SW480 (cell line): Measurements from ENCODE around the gene ZNF81.
"Not testable (repeated sequence)": the region's sequence is repeated elsewhere in the genome, so short reads cannot be mapped to it uniquely, and the experiment has no call there.

Source experiments
- DNase-seq: peaks from one replicate; pipeline ENCODE4 v3.0.0-alpha.2; 2016; ENCODE audit warnings: low spot score

ZNF81 gene

GRCh38 chrX:47836164-47837072 lies at the start of gene ZNF81:
Gene ZNF81 (plus strand): TSS chrX:47836902. CDS start chrX:47846268, 9,366 bp downstream.
- peak; percentile 96 for DNase-seq

GRCh38 chrX:47796433-47796906 lies 40.2 kb upstream of the ZNF81 start:
- peak; percentile 2 for DNase-seq

DNA sequence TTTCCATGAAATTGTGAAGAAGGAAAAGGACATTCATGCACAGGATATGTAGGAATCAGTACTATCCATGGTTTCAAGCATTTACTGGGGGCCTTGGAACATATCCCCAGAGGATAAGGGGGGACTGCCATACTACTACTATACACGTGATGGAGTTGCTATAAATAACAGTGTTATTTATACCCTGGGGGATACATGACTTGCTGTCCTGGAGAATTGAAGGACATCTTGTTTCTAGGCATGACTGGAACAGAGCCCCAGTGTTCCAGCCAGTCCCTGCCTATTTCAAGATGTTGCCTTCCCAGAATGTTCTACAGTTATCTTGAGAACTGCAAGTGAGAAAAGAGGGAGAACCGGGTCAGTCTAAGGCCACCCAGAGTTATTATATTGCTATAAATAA lies 39.6 kb upstream of the ZNF81 start:
- DNase-seq, result no peak

DNA sequence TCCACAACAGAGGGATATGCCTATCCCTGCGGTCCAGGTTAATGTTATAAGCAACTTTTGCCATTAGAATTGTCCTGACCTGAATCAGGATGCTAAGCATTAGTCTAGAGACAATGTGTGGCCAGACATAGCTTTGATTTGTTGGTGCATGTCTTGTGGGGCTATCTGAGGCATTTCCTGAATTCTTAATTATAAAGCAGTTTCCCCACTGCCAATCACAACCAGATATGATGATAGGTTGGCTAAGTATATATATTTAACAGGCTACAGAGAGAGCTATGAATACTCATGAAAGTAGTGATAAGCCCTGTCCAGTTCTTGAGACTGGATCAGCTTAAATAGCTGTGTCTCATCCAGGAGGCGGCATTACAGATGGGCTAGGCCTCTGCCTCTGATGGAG lies 37.8 kb upstream of the ZNF81 start:
- no peak for DNase-seq

DNA sequence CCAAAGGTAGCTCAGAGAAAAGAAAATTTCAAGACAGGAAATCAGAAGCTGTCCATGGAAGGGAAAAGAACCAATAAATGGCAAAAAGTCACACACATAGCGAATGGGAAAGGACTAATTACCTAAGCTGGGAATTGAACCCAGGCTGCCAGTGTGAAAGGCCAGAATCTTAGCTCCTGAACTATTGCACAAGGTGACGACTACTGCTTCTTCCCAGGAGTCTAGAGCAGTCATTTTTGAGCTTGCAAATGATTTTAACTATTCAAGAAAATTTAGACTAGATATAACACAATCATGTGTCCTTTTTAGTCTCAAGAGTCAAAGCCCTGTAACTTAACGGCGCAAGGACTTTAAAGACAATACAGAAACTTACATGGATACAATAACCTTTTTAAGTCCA lies 34.1 kb upstream of the ZNF81 start:
- no peak for DNase-seq

- not testable (repeated sequence) for DNase-seq
Measured at GRCh38 chrX:47803103-47803502, 33.6 kb upstream of the ZNF81 start.

GRCh38 chrX:47804315-47804714 lies 32.4 kb upstream of the ZNF81 start:
- DNase-seq, result no peak

- not testable (repeated sequence) for DNase-seq
Measured at GRCh38 chrX:47805844-47806243, 30.9 kb upstream of the ZNF81 start.

- DNase-seq, result not testable (repeated sequence)
Measured at GRCh38 chrX:47806415-47807271, 30.1 kb upstream of the ZNF81 start.

DNA sequence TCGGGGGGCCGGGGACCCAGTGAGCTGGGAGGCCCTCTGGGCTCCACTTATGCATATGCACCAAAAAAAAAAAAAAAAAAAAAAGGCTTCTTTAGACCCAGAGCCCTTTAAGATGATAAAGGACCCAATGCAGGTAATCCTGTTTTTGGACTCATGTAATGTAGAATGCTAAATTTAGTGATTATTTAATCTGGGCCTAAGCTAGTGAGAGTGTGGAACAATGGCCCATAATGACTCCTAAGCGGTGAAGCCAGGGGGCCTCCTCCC lies 29.5 kb upstream of the ZNF81 start:
- DNase-seq, result not testable (repeated sequence)

- no peak for DNase-seq
Measured at GRCh38 chrX:47807548-47807947, 29.2 kb upstream of the ZNF81 start.

GRCh38 chrX:47808904-47809788 lies 27.6 kb upstream of the ZNF81 start:
- no peak for DNase-seq

DNA sequence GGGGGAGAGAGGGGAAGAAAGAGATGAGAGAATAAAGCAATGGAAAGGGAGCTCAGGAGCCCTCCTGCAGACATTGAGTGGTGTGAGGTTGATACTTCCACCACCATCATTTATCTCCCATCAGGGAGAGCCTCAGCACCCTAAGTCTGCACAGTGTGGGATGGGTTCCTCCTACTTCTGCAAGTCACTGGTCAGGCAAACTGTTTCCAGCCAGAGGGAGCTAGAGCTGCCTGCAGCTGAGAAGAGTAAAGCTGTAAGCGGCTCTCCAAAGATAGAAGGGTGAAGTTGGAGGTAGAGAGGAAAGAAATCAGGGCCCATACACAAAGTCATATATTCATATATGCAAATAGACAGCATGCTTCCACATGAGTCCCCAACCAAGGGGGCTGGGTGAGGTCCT lies 21.9 kb upstream of the ZNF81 start:
- no peak for DNase-seq

DNA sequence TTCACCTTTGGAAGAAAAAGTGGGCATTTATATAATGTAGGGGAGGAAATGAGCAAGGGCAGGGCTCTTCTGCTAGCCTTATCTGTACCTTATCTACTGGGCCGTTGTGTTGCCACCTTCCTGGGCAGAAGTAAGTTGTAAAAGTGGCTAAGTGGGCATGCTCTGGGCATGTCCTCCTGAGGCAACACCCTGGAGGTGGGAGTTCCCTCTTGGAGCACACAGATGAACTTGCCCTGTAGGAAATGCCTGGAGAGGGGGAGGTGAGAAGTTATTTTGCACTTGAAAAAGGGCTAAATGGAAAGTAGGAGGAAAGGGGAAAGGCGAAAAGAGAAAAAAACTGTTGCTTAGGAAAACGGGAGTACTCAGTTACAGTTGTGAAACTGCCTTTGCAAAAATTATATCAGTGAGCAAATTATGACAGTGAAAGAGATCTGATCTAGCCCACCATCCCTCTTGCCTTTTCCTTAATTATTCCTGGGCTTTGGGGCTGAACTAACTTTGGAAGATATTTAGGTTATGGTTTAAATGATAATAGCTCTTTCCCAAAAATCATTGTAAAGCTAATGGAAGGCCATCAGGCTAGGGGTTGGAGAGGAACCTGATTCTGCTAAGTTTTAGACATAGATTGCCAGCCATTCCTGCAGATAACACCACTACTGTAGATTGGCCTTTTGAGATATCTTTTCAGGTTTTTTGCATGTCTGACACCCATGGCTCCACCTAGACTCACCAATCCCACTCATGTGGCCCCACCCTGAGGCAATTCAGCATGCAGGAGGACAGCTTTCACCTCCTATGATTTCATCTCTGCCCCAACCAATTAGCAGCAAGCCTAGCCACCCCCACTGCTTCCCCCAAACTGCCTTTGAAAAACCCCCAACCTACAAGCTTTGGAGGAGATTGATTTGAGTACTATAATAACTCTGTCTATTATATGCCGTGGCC lies 20.5 kb upstream of the ZNF81 start:
- no peak for DNase-seq

- DNase-seq, result no peak
Measured at GRCh38 chrX:47817421-47817820, 19.3 kb upstream of the ZNF81 start.

GRCh38 chrX:47817897-47818296 lies 18.8 kb upstream of the ZNF81 start:
- no peak for DNase-seq

DNA sequence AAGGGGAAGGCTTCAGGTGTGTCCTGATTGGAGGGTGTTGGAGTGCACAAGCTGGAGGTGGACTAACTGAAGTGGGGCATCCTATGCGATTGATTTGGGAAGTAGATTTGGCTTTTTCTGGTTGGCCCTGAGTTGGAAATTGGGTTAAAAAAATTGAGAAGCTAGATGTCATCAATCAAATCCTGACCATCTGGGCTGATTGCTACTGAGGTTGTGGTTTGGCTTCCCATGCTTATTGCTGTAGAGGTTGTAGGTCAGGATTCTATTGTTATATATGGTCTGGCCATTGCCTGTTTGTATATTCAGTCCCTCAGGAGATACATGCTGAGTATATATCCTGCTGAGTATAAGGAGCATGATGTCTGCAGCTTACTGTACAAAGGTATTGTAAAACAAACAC lies 7.7 kb upstream of the ZNF81 start:
- no peak for DNase-seq

DNA sequence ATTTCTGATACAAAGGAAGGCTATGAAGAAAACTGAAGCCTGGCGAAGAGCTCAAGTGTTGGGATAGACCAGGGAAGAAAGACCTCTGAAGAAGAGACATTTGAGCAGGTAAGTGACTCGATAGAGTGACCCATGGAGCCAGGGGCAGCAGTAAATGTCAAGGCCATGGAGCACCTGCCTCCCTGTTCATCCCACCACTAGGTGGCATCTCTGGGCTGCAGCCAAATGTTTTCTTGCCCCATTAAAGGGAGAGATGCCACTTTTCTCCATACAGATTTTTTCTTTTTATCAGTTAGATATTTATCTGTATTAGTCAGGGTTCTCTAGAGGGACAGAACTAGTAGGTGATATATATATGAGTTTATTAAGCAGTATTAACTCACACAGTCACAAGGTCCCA lies 4.9 kb upstream of the ZNF81 start:
- DNase-seq, result peak; percentile 51

DNA sequence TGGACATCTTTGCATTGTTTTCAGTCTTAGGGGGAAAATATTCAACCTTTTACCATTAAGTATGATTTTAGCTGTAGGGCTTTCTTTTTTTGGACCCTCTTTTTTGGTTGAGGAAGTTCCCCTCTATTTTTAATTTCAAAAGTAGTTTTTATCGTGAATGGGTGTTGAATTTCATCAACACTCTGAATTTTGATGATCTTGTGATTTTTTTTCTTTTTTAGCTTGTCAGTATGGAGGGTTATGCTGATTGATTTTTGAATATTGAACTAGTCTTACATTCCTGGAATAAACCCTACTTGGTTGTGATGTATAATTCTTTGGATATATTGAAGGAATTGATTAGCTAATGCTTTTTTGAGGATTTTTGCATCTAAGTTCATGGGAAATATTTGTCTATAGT lies 1.7 kb downstream of the ZNF81 start:
- DNase-seq, result no peak

GRCh38 chrX:47840111-47840510 lies 3.4 kb downstream of the ZNF81 start:
- DNase-seq, result no peak

DNA sequence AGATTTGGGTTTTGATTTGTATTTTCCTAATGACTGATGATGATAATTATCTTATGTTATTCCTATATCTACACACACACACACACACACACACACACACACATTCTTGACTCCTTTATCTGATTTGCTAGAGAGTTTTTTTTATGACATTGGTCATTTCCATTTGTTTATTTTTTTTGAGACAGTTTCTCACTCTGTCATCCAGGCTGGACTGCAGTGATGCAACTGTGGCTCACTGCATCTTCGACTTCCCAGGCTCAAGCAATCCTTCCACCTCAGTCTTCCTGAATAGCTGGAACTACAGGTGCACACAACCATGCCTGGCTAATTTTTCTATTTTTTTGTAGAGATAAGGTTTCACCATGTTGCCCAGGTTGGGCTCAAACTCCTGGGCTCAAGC lies 6.7 kb downstream of the ZNF81 start:
- DNase-seq, result no peak
